ENCODE measurements around the gene IRX2.

The IRX2 gene

DNA sequence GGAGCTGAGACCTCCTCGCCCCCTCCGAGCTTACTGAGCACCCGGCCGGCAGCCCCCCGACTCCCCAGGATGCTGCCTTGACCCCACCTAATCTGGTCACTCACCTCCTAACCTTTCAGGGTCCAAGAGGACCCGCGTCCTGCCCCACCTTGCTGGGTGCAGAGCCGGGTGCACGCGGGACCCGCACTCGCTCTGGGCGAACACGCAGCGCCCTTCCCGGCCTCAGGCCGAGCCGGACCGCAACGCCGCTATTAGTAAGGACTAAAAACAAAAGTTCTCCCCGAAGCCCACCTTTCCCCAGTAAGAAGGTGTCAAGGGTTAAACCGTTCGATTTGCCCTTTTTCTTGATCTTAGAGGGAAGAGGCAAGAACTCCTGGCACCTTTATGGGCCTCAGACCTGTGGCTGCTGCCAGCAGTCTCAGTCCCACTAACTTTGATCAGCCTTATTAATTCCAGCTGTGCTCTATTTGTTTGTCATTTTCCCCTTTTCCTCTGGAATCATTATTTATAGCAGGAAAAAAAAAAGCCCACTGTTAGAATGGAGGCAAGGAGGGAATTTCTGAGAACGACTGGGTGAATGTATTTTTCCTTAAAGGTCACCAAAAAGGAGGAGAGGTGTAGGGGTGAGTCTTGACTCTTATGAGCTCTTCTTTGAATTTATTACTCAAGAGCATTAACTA is 10.5 kb downstream of the IRX2 start:
- Histone ChIP-seq H3K9me3 (no peaks in the 10 kb centered on the region), H3K4me3 (ENCODE audit: low read depth in 1 of 2, low read length in 1 of 2) (no peak overlapping the region), H3K36me3 (no peaks in the 10 kb centered on the region), H3K27ac (no peak overlapping the region), H3K27me3 (peaks cover 100% of the 10 kb centered on the region), H3K4me1 (ENCODE audit: control insufficient read depth in 1 of 2, insufficient read depth in 1 of 2, low read depth in 1 of 2, low read length in 1 of 2) (no peaks in the 10 kb centered on the region)
- TF ChIP-seq, protein P1, sequence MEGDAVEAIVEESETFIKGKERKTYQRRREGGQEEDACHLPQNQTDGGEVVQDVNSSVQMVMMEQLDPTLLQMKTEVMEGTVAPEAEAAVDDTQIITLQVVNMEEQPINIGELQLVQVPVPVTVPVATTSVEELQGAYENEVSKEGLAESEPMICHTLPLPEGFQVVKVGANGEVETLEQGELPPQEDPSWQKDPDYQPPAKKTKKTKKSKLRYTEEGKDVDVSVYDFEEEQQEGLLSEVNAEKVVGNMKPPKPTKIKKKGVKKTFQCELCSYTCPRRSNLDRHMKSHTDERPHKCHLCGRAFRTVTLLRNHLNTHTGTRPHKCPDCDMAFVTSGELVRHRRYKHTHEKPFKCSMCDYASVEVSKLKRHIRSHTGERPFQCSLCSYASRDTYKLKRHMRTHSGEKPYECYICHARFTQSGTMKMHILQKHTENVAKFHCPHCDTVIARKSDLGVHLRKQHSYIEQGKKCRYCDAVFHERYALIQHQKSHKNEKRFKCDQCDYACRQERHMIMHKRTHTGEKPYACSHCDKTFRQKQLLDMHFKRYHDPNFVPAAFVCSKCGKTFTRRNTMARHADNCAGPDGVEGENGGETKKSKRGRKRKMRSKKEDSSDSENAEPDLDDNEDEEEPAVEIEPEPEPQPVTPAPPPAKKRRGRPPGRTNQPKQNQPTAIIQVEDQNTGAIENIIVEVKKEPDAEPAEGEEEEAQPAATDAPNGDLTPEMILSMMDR (IDR thresholded peaks at IDR 0.05), result no peak

DNA sequence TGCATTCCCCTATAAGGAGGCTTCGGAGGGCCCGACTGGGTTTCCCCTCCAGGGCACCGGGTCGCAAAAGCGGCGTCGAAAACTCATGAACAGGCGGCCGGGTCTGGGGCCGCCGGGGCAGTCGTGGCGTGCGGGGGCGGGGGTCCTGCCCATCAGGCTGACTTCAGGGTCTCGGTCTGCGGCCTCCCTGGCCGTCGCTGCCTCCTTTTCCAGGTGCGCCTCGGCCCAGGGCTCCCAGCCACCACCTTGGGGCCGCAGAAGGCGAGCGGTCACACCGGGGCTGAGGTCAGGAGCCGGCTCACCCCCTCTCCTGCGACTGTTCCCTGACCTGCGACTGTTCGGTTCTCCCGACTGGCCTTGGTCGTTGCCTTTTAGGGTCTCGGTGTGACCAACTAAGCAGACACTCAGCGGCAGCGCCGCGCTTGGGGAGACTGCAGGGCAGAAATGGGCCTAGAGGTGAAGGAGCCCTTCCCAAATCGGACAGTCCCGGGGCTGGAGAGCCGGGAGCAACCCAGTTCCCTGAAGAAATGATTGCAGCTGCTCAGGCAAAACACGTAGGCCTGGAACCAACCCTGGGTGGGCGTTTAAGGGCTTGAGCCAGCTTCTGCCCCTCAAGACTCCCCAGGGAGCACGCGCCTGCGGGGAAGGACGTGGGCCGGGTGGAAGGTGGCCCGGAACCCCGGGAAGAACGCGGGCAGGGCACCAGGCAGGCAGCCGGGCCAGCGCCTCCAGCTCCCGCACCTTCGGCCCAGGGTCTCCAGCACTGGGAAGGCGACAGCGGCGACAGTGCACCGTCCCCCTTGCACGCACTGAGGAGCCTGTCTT is 11.2 kb downstream of the IRX2 start:
- Histone ChIP-seq H3K9me3 (no peaks in the 10 kb centered on the region), H3K36me3 (no peaks in the 10 kb centered on the region), H3K27ac (no peak overlapping the region), H3K27me3 (peaks cover 100% of the 10 kb centered on the region), H3K4me3 (ENCODE audit: low read depth in 1 of 2, low read length in 1 of 2) (no peak overlapping the region), H3K4me1 (ENCODE audit: control insufficient read depth in 1 of 2, insufficient read depth in 1 of 2, low read depth in 1 of 2, low read length in 1 of 2) (no peaks in the 10 kb centered on the region)
- TF ChIP-seq, protein P1 (IDR thresholded peaks at IDR 0.05), result no peak

DNA sequence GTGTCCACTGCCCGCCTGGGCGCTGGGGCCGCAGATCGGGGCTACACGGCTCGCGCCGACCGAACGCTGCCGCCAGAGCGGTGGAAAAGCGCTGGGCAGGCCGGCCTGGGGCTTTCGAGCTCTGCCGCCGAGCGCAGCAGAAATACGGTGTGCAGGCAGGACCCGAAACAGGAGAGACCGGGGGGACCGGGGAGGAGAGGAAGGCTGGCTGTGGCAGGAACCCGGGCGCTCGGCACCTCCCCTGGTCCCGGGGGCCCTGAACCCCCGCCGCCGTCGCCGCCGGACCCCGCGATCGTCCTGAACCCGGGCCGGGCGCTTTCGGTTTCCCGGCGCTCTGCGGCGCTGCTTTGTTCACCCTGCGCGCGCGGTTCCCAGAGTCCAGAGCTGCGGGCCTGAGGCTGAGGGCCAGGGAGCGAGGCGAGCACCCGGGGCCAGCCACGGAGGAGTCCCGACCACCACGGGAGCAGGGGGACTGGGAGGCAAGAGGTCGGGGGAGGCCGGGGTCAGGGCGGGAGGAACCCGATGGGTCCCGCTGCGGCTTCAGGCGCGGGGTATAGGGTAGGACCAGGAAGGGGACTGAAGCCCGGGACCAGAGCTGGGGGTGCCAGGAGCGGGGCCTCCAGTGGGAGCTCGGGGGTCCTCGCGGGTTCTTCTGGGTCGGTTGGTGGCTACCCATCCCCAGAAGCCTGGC is 12.0 kb downstream of the IRX2 start:
- H3K27me3 ChIP-seq, result peaks cover 100% of the 10 kb centered on the region
- TF ChIP-seq, protein P1 (IDR thresholded peaks at IDR 0.05), result no peak
- H3K4me3 ChIP-seq (ENCODE audit: low read depth in 1 of 2, low read length in 1 of 2), result no peak overlapping the region
- no peak overlapping the region for H3K27ac ChIP-seq
- no peaks in the 10 kb centered on the region for H3K36me3 ChIP-seq
- no peaks in the 10 kb centered on the region for H3K9me3 ChIP-seq
- H3K4me1 ChIP-seq (ENCODE audit: control insufficient read depth in 1 of 2, insufficient read depth in 1 of 2, low read depth in 1 of 2, low read length in 1 of 2), result no peaks in the 10 kb centered on the region

DNA sequence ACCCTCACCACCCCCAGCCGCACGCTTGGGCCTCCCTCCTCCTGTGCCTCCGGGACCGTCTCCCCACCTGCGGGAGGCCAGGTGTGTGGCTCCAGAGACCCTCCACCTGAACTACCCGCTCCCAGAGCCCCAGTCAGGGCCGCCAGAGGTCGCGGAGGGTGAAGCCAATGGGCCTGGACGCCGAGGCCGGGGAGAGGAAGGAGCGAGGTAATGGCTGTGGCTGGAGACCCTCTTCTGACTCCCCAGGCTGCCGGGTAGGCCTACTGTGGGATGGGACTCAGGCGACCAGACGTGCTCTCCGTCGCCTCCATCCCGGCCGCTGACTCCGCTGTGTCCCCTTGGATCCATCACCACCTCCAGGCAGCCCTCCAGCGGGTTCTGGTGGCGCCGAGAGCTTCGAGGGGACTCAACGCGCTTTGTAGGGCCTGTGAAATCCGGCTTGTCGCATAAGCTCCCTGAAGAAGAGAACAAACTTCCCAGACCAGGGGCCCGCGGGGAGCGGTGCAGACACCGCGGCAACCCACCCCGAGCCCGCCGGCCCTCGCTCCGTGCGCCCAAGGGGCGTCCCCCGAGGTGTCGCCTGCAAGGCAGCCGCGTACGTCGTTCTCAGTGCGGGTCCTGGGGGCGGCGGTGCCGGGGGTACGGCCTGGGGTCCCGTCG is 12.6 kb downstream of the IRX2 start:
- TF ChIP-seq, protein P1 (IDR thresholded peaks at IDR 0.05), result no peak
- Histone ChIP-seq H3K4me1 (ENCODE audit: control insufficient read depth in 1 of 2, insufficient read depth in 1 of 2, low read depth in 1 of 2, low read length in 1 of 2) (no peaks in the 10 kb centered on the region), H3K27me3 (peaks cover 98% of the 10 kb centered on the region), H3K36me3 (no peaks in the 10 kb centered on the region), H3K27ac (no peak overlapping the region), H3K4me3 (ENCODE audit: low read depth in 1 of 2, low read length in 1 of 2) (no peak overlapping the region), H3K9me3 (no peaks in the 10 kb centered on the region)

DNA sequence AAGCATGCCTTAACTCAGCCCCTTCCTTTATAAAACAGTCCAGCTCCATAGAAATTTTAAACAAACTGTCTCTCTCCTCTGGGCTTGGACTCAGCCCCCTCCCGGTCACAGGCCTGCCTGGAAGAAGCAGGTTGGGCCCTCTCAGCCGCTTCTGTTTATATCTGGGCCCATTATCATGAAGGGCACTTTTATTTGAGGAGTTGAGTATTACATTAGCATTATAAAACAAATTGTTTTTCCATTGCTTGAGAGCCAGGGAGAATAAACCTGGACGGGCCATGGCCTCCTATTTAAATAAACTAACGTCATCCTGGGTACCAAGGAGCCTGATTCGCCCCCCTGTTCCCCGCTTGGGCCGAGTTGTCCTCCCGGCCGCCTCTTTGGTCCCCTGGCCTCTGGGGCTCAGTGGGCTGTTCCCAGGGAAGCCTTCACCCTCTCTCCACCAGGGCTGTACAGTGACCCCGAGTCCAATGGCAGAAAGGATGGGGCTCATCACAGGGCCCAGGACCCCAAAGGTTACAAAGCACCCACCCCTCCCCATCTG is 13.2 kb downstream of the IRX2 start:
- Histone ChIP-seq H3K4me3 (ENCODE audit: low read depth in 1 of 2, low read length in 1 of 2) (no peak overlapping the region), H3K36me3 (no peaks in the 10 kb centered on the region), H3K27me3 (peaks cover 93% of the 10 kb centered on the region), H3K4me1 (ENCODE audit: control insufficient read depth in 1 of 2, insufficient read depth in 1 of 2, low read depth in 1 of 2, low read length in 1 of 2) (no peaks in the 10 kb centered on the region), H3K9me3 (no peaks in the 10 kb centered on the region), H3K27ac (no peak overlapping the region)
- TF ChIP-seq, protein P1 (IDR thresholded peaks at IDR 0.05), result no peak

Measured in neutrophil (primary cell).